LHCN-M2 (cell line): ENCODE measurements around the gene VPS13C. TPM values are rescaled to one million over a fixed set of nuclear protein-coding genes. Genes with fewer than 3 reads are reported as not detected.

Experiments
- DNase-seq: peaks from one replicate; pipeline ENCODE4 v3.0.0-alpha.2; 2012; ENCODE audit warnings: low read depth
- total RNA-seq: library from RNA; depleted of rRNA; stranded (reverse); fragments of >200 nt; gene quantifications from 2 replicates; pipeline ENCODE4 v1.2.3, GENCODE V29; 2014

The VPS13C gene
- total RNA-seq, 1 experiment from 2014 or later: 35.4 TPM

DNA sequence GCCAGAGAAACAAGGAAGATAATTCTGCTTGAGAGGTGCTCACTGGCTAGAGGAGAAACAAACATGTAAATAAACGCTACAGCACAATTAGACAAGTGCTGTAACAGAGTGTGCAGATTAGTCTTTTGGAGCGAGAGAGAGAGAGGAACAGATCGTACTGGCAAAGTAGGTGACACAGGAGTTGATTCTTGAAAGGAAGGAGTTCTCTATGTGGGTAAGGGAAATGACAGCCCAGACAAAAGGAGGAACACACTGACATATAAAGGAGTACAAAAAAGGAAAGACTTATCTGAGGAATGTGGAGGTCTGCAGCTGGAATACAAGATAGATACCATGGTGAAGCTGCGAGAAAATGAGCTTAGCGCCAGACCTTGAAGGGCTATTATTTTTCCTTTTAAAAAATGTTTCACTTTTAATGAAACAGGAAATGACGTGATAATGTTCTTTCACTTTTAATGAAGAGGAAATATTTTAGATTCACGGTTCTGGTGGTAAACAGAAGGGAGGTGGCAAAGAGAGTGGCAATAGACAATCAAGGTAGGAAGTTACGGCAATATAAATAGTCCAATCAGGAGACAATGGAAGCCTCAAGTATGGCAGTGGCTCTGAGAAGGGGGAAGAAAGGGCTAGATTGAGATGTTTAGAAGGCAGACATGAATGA, 202.9 kb downstream of the VPS13C start:
- no peak for DNase-seq

DNA sequence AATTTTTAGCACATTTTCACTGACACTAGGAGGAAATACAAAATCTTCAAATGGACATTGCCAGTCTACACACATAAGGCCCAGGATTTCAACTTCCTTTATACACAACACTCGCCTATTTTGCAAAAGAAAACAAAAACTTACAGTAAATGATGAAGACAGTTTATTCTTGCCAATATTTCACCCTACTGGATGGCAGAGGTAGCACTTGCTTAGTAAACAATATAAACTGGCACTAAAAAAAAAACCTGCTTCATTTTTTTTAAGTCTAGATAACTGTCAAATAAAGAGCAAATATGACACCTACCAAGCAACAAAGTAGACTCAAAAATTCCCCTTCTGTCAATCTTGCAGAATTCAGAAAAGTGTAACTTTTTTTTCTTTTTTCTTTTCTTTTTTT, 204.0 kb downstream of the VPS13C start:
- DNase-seq: no peak

DNA sequence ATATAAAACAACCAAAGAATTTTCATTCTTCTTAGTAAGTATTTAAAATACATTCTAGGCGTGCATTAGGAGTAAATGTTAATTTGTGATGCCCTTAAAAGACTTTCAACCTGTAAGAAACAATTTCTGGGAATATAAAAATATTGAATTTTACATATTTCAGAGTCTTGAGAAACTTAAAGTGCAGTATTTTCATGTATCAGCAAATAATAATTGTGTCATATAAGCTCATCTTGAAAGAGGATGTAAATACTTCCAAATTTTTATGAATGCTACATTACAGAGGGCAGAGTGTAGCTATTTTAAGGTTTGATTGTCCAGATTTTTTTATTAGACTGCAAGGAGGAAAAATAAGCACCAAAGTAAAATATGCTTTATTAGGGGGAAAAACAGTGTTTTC, 207.1 kb downstream of the VPS13C start:
- DNase-seq: no peak

DNA sequence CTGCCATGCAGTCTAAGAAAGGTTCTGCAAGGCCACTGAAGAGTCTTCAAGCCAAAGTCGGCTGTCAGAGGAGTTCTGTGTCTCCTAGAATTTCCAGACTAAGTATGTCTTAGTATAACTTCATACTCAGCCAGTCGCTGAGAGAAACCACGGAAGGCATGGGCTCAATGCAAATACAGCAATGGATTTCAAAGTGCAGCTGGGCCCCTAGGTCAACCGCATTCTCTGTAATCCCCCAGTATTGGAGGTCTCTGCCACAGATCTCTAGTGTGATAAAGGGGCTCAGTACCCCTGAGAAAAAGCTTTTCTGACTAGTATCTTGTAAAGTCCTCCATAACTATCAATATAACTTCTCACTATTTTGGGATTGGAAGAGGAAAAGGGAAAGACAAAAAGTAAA, 208.3 kb downstream of the VPS13C start:
- no peak for DNase-seq

DNA sequence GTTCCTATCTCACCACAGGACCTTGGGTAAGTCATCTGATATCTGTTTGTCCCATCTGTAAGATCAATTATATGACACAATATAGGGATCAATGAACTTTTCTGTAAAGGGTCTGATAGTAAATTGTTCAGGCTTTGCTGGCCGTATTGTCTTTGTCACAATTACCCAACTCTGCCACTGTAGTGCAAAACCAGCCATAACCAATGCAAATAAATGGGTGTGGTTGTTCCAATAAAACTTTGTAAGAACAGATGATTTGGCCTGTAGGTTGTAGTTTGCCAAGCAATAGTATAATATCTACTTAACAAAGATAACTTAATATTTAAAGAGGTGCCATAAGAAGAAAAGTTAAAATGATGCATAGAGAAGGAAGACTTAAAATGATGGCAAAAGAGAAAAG, 210.8 kb downstream of the VPS13C start:
- DNase-seq: no peak

DNA sequence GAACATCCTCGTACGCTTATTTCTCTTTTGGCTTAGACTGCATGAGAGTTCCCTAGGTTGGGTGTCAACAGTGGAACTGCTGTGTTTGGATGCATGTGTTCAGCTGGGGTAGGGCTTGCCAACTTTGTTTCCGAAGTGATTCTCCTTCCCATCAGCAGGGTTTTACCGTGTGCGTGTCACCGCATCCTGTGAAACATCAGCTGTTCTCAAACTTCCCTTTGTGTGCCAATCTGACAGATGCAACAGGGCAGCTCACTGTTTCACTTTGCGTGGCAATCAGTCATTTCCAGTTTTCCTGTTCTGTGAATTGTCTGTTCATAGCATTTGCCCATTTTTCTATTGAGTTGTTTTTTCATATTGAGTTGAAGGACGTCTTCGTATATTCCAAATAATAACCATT, 218.8 kb downstream of the VPS13C start:
- DNase-seq: peak; percentile 72

DNA sequence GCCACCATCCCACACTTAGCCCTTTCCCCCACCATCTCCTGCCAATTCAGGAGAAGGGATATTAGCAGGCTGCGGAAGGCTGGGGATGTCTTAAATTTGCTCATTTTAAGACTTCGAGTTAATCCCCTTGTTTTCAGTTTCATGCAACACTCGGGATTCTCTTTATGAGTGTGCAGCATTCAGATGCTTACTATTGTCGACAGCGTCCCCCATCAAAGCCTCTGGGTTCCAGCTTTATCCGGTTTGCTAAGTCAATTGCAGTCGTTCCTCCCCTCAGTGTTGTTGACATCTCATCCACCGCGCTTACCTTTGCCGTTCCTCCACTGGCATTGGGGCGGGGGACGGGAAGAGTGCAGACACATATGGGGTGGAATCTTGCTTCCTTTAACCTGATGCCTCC, 220.2 kb downstream of the VPS13C start:
- DNase-seq: no peak

DNA sequence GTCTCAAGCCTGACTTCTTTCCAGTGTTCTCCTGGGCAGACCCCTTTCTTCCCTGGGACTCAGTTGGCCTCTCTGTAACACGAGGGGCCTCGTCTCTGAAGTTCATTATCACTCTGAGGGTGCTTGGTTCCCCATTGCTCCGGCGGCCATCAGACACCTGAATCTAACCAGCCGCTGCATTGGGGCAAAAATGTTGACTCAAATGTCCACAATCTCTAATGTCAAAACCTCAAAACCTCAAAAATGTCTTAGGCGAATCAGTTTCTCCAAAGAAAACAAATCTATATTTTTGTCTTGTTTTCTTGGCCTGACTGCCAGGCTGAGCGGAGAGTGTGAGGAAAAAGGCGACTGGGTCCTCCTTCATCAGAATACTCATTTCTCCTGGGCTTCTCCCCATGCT, 220.7 kb downstream of the VPS13C start:
- peak; percentile 60 for DNase-seq

DNA sequence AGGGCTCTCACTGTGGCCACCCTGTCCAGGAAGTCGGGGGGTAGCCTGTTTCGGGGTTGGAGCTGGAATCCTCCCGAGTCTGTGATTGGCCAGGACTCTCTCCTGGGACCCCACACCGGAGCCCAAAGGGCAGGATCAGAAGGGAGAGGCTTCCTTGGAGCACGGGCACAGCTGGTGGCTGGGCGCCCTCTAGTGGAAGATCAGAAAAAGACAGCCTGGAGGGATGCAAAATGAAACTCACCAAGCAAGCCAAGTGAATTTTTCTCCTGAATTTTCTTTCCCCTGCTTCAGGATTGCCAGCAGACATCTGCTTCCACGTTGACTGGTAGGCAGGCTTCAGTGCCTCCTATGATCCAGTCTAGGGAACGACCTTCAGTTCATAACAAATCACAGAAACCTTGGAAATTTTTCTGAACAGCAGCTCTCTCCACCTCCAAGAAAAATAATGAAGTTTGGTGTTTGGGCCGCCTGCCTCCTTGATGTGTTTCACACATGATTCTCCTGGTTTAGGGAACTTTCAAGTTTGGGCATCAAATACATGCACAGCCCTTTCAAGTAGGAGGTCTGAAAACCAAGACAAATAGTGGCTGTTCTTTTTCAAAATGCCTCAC, 224.6 kb downstream of the VPS13C start:
- DNase-seq: peak; percentile 56

DNA sequence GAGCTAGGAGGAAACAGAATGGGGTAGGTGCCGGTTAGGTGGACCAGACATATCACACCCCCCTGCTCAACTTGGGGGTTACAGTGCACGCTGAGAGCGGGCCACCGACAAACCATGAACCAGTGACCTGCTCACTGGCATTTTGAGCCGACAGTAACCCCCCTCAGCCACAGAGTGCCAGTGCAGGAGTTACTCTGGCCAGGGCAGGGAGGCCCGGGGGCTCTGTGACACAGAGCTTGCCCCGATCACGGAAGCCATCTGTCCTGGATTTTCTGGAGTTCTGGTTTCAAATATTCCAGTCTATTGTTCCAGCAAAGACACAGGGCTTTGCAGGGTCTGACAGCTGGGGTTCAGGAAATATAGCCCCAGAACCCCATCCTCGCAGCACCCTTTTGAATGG, 225.2 kb downstream of the VPS13C start:
- no peak for DNase-seq

DNA sequence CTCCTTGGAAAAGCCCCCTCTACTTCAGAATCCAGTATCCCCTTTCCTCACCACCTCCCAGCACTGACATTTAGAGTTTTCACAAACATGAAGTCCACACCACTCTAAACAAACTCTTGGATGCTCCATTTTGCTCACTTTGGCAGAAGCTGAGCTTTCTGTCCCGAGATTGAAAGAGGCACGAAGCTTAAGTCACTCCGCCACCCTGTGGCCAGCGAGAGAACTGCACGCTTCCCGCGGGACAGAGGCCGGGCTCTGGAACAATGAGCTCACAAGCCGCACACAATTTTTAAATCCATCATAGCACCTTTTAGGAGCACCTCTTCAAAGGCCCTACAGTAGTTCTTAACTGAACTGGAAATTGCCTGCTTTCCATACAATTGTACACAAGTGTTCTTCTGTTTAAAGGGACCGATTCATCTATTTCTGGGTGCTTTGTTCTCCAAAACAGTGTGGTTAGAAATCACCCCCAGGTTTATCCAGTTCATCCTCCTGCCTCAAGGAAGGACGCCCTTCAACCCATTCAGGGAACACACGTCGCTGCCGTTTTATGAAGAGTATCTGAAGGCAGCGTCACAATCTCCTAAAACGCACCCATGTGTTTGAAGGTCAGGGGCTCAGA, 226.1 kb downstream of the VPS13C start:
- DNase-seq: peak; percentile 66

DNA sequence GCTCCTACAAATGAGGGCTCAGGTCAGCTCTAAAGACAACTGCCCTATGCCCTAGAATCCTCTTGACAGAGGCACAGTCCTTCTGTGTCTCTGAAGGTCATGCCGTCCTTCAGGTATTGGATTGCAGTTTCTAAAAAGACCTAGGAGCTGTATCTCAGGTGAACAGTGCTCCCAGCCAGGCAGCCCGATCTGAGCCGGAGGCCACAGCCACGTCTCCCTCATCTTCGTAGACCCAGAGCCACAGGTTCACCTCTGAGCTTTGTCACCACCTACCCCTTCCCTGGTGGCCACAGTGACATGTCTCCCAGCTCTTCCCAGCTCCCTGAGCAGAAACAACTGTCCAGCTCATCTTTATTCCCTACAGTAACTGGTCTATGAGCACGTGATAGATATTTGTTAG, 228.0 kb downstream of the VPS13C start:
- DNase-seq: no peak

DNA sequence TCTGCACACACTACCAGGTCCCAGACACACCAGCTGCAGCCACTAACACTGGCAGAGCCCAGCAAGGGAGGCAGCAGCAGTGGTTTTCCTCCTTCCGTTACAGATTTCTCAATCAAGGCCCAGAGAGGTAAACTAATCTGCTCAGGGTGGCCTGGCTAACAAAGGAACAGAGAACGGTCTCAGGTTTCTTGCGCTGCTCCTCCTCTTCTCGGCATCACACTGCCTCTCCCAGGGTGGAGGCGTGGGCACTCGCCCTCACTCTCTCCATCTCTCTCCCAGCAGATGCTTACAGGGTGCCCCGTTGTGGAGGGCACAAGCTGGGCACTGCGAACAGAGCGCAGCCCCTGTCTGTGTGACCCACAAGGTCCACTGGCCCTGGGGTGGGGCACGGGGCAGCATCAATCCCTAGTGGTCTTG, 228.7 kb downstream of the VPS13C start:
- no peak for DNase-seq

DNA sequence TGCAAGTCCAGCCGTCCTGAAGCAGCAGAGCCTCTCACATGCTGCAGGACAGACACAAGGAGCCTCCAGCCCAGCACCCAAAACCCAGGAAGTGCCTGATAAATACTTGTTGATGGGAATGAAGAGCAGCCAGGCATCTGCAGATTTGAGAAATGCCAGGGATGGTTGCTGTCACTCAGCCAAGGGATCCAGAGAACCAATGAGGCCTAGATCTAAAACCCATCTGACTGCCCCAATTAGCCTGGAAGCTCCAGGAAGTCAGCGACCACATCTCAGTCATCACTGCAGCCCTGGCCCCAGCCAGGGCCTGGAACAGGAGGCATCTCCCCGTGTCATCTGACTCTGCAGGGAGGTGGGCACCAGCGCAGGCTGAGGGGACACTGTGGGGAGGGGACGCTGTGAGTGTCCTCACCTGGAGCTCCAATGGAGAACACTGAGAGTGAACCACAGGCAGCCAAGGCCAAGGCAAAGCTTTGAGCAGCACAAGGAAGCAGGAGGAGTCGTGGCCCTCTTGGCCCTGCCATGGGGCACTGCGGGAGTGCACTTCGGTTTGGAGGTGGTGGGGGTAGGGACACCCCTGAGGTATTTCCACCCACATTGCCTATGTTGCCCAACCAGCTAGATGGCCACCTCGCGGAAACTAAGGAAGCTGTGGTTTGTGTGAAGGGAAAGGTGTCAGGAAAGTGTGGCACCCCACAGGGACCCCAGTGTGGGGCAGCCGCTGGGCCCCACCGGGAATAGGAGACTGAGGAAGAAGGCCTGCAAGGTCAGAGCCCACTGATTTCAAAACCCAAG, 229.5 kb downstream of the VPS13C start:
- DNase-seq: no peak

DNA sequence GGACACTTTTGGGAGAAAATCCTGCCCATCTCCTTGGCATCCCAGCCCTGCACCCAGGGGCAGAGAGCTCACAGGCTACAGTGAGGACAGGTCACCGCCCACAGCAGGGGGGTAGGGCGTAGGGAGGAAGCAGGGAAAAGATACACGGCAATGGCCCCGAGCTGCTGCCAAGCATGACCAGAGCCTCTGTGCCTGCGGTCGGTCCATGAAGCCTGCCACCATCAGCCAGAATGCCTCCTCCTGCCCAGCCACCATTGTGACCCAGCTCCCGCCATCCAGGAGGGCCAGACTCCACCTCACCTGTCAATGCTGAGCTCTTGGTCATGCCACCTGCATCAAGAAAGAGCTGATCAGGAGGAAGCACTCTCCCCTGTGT, 230.7 kb downstream of the VPS13C start:
- DNase-seq: no peak

DNA sequence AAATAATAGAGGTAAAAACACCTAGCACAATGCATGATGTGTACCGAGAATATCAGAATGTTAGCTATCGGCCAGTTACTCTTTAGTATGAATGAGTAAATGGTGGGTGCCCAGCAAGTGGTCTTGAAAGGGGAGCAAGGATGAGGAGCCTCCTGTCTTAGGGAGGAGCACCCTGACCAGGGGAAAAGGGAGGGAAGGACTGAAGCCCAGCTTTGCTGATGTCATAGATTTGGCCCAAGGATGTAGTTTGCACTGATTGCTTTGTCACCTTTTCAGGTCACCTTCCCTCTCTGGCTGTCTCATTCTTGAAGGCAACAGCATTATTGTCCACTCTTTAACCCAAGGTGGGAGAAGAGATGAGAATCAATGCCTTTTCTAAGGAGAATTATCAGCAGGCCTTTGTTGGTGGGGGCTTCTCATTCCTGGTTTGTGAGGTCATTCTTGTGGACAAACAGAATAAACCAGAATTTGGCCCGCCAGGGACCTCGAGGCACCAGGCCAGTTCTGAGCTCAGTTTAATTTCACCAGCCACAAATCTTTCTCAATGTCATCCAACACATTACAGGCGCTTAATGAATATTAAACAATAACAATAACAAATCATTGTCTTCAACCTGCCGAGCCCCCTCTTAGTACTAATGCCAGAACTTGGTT, 231.3 kb downstream of the VPS13C start:
- DNase-seq: no peak

DNA sequence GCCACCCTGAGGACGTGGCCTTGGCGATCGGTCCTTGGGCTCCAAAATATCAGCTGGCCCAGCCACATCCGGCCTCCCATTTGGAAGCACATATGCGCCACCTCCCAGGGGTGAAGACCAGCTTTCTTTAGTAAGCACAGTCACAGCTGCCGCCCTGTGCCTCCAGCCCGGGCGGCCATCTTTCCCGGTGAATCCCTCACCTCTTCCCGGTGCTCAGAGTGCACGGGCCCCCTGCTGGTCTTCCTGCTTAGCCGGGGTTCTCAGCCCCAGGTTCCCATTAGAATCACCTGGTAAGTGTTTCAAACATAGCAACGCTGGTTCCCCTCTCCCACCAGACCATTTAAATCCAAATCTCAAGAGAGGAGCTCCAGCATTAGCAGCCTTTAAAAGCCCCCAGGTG, 232.2 kb downstream of the VPS13C start:
- DNase-seq: no peak

DNA sequence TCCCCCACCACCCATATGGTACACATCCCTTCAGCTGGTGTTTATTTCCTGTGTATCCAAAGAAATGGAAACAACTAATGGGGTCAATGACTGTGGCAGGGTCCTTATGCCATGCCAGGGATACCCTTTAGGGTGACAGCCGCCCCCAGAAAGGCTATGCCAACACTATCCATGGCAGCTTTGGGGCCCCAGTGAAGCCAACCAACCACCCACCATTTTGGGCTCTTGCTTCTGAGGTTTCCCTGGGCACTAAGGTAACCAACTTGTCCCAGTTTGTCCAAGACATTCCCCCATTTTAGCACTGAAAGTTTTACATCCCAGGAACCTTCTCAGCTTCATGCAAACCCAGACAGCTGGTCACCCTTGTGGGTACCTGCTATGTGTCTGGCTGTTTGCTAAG, 233.1 kb downstream of the VPS13C start:
- DNase-seq: no peak

DNA sequence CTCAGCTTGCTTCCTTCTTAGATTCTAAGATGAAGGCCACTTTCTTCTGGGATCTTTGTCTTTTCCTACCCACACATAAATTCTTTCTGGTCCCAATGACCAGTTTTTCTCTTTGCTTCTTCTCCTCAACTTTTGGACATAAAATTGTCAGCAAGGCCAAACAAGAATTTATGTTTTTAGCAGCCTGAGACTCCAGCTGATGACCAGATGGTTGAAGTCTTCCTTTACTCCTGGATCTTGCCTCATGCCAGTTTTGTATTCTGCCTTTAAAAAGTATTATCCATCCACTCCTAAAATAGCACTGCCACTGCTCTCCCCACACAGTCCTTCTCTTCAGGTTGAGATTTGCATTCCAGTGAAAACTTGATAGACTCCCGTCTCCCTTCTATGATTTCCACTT, 236.0 kb downstream of the VPS13C start:
- no peak for DNase-seq

DNA sequence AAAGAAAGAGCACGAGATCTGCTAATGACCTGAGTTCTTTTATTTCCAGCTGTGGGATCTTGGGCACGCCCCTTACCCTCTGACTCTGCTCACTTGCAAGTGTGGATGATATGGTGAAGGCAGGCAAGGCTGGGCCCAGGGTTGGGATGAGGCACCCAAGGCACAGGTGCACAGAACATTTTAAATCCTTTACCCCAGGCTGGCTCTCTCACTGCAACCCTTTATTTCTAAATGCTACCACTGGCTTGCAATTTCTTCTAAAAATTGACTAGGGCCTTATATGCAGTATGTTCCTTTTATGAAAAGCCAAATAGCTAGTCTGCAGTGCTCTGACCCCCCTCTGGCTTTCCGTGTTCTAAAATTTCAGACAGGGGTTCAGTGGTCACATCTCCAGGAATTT, 237.7 kb downstream of the VPS13C start:
- DNase-seq: no peak

DNA sequence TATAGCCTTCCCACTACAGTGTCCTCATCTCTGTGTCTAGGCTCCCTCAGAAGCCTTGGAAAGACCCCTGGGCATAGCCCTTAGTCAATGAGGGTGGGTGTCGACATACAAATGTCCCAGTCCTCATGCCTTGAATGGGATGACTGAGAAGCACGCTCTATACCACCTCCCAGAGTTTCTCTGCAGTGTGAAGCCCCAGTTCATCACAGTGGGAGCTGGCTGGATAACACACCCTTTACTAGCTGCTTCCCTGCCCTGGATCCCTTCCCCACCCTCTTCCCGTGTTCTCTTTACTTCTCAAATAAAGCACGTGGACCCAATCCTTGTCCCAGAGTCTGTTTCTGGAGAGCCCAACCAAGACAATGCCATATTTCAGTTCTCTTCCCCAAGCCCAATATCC, 239.3 kb downstream of the VPS13C start:
- no peak for DNase-seq

DNA sequence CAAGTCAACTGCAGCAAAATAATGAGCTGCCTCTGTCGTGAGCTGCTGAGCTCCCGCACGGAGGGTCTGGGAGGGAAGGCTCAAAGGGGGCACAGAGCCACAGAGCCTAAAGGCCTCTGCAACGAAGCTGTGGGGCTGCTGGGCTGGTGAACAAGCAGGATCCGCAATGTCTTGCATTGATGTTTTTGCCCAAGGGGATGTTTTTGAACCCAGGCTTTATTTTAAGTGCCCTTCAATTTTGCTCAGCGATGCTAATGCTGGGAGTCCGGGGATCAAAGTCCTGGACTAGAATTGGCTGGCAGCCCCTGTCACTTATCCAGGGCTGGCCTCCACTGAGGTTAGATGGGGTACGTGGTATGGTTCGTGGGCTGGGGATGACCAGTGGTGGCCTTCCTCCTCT, 240.0 kb downstream of the VPS13C start:
- no peak for DNase-seq
